Measurements from ENCODE around the gene AGXT. TPM values are rescaled to one million over a fixed set of nuclear protein-coding genes. Genes with fewer than 3 reads are reported as not detected.

AGXT gene
- total RNA-seq, 4 donors from 2014 or later = not detected

DNA sequence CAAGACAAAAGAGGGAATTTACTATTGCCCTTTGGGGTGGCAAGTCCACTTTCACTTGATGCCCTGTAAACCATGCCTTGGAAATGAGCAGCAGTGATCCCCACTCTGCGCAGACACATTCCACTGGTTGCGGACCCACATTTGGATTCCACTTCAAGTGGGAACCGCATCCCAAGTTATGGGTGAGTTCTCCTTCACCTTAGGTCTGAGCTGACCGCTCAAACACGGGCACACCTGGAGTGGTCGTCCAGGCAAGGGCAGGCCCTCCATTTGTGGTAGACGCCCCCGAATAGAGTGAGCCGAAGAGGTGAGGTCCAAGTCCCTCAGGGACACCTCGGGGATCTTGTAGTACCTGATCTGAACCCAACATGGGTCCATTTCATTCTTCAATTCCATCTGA lies 9.8 kb upstream of the AGXT start:
- 83% methylated on average over 7 of the region's 10 CpGs; no CpG with 5 or more reads in 1 of the 2 donors for WGBS, 2 donors (ENCODE audit: low coverage in 1 of 2)
- no peak for ATAC-seq
- Histone ChIP-seq H3K9me3 (no peaks in the 10 kb centered on the region), H3K4me3 (no peak overlapping the region), H3K36me3 (no peaks in the 10 kb centered on the region), H3K4me1 (no peaks in the 10 kb centered on the region), H3K27ac (no peak overlapping the region), H3K27me3 (peaks cover 35% of the 10 kb centered on the region)
- TF ChIP-seq POLR2A (IDR thresholded peaks at IDR 0.05) = no peak
- TF ChIP-seq EP300 (IDR thresholded peaks at IDR 0.05) = no peak
- TF ChIP-seq POLR2AphosphoS5 (IDR thresholded peaks at IDR 0.05) = no peak
- TF ChIP-seq, protein P1, sequence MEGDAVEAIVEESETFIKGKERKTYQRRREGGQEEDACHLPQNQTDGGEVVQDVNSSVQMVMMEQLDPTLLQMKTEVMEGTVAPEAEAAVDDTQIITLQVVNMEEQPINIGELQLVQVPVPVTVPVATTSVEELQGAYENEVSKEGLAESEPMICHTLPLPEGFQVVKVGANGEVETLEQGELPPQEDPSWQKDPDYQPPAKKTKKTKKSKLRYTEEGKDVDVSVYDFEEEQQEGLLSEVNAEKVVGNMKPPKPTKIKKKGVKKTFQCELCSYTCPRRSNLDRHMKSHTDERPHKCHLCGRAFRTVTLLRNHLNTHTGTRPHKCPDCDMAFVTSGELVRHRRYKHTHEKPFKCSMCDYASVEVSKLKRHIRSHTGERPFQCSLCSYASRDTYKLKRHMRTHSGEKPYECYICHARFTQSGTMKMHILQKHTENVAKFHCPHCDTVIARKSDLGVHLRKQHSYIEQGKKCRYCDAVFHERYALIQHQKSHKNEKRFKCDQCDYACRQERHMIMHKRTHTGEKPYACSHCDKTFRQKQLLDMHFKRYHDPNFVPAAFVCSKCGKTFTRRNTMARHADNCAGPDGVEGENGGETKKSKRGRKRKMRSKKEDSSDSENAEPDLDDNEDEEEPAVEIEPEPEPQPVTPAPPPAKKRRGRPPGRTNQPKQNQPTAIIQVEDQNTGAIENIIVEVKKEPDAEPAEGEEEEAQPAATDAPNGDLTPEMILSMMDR (IDR thresholded peaks at IDR 0.05) = no peak

DNA sequence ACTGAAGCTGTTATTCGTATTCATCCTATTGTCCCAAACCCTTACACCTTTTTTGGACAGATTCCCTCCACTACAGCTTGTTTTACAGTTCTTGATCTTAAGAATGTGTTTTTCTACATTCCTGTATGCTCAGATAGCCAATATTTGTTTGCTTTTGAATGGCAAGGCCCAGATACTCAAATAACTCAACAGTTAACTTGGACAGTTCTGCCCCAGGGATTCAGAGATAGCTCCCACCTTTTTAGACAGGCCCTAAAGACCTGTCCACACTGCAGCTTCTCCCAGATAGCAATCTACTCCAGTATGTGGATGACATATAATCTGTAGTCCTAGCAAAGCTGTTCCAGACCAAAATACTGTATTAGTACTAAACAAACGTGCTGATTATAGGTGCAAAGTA lies 7.1 kb upstream of the AGXT start:
- H3K4me3 ChIP-seq = no peak overlapping the region
- no peaks in the 10 kb centered on the region for H3K4me1 ChIP-seq
- no peak for ATAC-seq
- H3K27ac ChIP-seq = no peak overlapping the region
- H3K36me3 ChIP-seq = no peaks in the 10 kb centered on the region
- no peaks in the 10 kb centered on the region for H3K9me3 ChIP-seq
- H3K27me3 ChIP-seq = peaks cover 18% of the 10 kb centered on the region
- no peak for TF ChIP-seq POLR2AphosphoS5 (IDR thresholded peaks at IDR 0.05)
- no peak for TF ChIP-seq EP300 (IDR thresholded peaks at IDR 0.05)
- TF ChIP-seq, protein P1 (IDR thresholded peaks at IDR 0.05) = no peak
- TF ChIP-seq POLR2A (IDR thresholded peaks at IDR 0.05) = no peak
- WGBS, 2 donors (ENCODE audit: low coverage in 1 of 2) = 67 to 100% methylated on average over 1 to 2 of the region's 2 CpGs

GRCh38 chr2:240864475-240864874 lies 4.1 kb upstream of the AGXT start:
- WGBS, 2 donors (ENCODE audit: low coverage in 1 of 2) = 68 to 71% methylated on average over 3 of the region's 3 CpGs
- no peaks in the 10 kb centered on the region for H3K36me3 ChIP-seq

GRCh38 chr2:240865391-240865790 lies 3.2 kb upstream of the AGXT start:
- H3K27ac ChIP-seq = no peak overlapping the region
- no peaks in the 10 kb centered on the region for H3K4me1 ChIP-seq
- H3K36me3 ChIP-seq = no peaks in the 10 kb centered on the region
- WGBS, 2 donors (ENCODE audit: low coverage in 1 of 2) = 79 to 84% methylated on average over 3 to 5 of the region's 5 CpGs
- ATAC-seq = no peak
- peaks cover 13% of the 10 kb centered on the region for H3K27me3 ChIP-seq
- H3K9me3 ChIP-seq = no peaks in the 10 kb centered on the region
- H3K4me3 ChIP-seq = no peak overlapping the region
- TF ChIP-seq POLR2AphosphoS5 (IDR thresholded peaks at IDR 0.05) = no peak
- TF ChIP-seq POLR2A (IDR thresholded peaks at IDR 0.05) = no peak
- TF ChIP-seq, protein P1 (IDR thresholded peaks at IDR 0.05) = no peak
- no peak for TF ChIP-seq EP300 (IDR thresholded peaks at IDR 0.05)

More at GRCh38 chr2:240864475-240864874, 4.1 kb upstream of the AGXT start:
- H3K4me3 ChIP-seq = no peak overlapping the region
- H3K27me3 ChIP-seq = peaks cover 5% of the 10 kb centered on the region
- TF ChIP-seq EP300 (IDR thresholded peaks at IDR 0.05) = no peak
- TF ChIP-seq, protein P1 (IDR thresholded peaks at IDR 0.05) = no peak
- TF ChIP-seq POLR2AphosphoS5 (IDR thresholded peaks at IDR 0.05) = no peak
- TF ChIP-seq POLR2A (IDR thresholded peaks at IDR 0.05) = no peak
- no peaks in the 10 kb centered on the region for H3K4me1 ChIP-seq
- ATAC-seq = no peak
- H3K27ac ChIP-seq = no peak overlapping the region
- H3K9me3 ChIP-seq = no peaks in the 10 kb centered on the region

DNA sequence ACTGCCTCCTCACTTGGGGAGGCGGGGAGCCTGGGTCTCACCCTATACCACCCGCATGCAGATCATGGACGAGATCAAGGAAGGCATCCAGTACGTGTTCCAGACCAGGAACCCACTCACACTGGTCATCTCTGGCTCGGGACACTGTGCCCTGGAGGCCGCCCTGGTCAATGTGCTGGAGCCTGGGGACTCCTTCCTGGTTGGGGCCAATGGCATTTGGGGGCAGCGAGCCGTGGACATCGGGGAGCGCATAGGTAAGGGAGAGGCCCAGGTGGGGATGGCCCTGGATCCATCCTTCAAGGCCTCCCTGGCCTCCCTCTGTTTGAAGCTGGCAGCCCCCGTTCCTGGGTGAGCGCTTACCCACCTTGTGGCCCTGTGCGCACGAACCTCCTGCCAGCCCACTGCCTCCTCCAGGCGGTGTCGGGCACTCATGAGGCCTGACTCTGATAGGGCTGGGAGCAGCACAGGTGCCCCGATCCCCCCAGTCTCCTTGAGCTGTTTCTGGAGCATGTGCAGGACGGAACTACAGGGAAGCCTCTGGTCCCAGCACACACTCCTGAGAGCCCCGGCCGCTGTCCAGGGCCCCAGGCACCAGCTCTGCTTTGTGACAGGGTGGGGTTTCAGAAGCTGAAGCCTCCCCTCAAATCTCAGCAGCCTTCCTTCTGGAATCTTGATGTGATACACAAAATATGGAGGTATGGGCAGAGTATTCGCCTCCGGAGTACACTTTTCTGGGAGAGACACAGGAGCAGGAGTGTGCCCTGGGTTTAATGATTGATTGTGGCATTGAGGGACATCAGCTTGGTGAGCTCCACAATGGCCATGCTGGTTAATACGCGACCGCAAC lies 708 bp downstream of the AGXT start:
- Histone ChIP-seq H3K27me3 (peaks cover 27% of the 10 kb centered on the region), H3K9me3 (no peaks in the 10 kb centered on the region), H3K4me3 (no peak overlapping the region), H3K27ac (no peak overlapping the region), H3K4me1 (no peaks in the 10 kb centered on the region), H3K36me3 (no peaks in the 10 kb centered on the region)
- ATAC-seq = no peak
- TF ChIP-seq POLR2A (IDR thresholded peaks at IDR 0.05) = no peak
- TF ChIP-seq EP300 (IDR thresholded peaks at IDR 0.05) = no peak
- TF ChIP-seq, protein P1 (IDR thresholded peaks at IDR 0.05) = no peak
- no peak for TF ChIP-seq POLR2AphosphoS5 (IDR thresholded peaks at IDR 0.05)
- no CpG with 5 or more reads among the region's 25 CpGs for WGBS, 2 donors (ENCODE audit: low coverage in 1 of 2)
